ENCODE measurements around the gene WASF2.

DNA sequence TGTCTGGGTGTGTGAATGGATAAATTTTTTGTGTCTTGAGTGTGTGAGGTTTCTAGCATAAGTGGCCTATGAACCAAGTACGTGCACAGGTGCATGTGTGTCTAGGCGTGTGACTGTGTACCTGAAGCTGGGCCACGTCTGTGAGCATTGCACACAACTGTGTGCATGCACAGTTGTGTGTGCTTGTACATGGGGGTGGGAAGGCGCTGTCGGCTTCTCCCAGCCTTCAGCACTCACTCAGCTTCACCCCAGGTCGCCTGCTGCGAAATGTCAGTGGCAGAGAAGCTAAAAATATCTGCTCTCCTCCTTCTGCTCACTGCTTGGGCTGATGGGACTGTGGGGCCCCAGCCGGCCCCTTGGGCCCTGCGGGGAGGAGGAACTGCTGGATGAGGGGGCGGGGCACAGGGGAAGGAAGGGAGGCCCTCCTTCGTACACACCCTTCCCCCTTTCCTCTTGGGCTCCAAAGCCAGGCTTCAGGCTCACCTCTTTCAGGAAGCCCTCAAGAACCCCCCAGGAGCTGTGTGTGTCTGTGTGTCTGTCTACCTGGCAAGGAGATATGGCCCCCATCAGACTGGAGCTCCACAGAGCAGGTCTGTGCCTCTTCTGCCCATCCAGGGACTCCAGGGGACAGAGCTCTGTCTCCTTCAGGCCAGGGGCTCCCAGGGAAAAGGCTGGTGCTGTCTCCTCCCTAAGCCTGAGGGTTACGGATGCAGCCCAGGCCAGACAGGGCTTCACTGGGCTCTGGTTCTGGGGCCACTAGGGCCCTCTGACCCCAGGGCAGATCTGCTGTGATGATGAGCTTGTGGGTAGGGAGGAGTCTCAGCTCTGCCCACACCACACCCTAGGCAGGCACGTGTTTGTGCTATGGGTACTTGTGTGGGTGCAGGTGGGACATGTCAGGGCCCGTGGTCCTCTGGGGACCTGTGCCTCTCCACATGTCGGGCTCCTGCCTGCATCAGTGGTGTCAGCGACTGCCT lies 35.6 kb upstream of the WASF2 start:
- TF ChIP-seq, protein P1, sequence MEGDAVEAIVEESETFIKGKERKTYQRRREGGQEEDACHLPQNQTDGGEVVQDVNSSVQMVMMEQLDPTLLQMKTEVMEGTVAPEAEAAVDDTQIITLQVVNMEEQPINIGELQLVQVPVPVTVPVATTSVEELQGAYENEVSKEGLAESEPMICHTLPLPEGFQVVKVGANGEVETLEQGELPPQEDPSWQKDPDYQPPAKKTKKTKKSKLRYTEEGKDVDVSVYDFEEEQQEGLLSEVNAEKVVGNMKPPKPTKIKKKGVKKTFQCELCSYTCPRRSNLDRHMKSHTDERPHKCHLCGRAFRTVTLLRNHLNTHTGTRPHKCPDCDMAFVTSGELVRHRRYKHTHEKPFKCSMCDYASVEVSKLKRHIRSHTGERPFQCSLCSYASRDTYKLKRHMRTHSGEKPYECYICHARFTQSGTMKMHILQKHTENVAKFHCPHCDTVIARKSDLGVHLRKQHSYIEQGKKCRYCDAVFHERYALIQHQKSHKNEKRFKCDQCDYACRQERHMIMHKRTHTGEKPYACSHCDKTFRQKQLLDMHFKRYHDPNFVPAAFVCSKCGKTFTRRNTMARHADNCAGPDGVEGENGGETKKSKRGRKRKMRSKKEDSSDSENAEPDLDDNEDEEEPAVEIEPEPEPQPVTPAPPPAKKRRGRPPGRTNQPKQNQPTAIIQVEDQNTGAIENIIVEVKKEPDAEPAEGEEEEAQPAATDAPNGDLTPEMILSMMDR (IDR thresholded peaks at IDR 0.05; ENCODE audit: low read length): no peak
- no peak for TF ChIP-seq EZH2 (IDR thresholded peaks at IDR 0.05; ENCODE audit: borderline replicate concordance, low read length)

Measured in OCI-LY1 (cell line).